NCI-H774 (cell line): ENCODE data around the gene CCDC71.
A peak's percentile ranks its signal among the peaks of the same experiment; 100 is the strongest.

Source experiments
- DNase-seq: peaks from one replicate; lab custom pipeline; 2025; lab: John Stamatoyannopoulos, UW

The CCDC71 gene

GRCh38 chr3:49170744-49171118, 4.6 kb upstream of the CCDC71 start:
- no peak for DNase-seq

DNA sequence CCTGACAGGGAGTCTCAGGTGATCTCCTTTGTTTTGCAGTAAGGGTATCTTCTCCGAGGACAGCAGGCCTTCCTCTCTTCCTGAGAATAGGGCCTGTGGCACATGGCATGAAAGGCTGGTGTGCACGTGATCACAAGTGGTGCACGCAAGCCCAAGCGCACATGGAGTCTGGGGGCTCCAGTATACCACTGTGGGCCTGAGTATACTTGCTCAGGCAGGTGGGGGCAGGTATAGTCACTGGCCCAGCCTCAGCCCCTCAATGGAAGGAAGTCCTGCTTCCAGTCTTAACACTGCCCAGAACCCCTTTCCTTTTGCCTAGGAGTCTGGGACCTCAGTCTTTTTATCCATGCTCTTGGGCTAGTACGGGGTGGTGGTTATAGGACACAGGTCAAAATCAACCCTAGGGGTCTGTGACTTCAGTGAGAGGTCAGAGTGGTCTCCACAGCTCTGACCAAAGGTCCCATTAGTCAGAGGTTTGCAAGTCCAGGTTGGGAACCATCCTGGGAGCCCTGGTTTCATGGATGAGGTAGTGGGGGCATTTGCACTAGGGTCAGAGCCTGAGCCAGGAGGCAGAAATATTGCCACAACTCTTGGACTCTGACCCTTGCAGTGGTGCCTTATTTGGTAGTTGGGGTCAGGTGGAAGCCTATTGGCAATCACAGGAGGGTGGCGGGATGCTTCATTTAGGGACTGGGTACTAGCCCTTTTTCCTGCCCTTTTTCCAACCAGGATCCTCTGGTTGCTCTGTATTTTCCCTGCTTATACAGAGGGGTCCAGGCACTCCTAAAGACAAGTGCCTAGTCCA, 823 bp upstream of the CCDC71 start:
- DNase-seq = no peak

DNA sequence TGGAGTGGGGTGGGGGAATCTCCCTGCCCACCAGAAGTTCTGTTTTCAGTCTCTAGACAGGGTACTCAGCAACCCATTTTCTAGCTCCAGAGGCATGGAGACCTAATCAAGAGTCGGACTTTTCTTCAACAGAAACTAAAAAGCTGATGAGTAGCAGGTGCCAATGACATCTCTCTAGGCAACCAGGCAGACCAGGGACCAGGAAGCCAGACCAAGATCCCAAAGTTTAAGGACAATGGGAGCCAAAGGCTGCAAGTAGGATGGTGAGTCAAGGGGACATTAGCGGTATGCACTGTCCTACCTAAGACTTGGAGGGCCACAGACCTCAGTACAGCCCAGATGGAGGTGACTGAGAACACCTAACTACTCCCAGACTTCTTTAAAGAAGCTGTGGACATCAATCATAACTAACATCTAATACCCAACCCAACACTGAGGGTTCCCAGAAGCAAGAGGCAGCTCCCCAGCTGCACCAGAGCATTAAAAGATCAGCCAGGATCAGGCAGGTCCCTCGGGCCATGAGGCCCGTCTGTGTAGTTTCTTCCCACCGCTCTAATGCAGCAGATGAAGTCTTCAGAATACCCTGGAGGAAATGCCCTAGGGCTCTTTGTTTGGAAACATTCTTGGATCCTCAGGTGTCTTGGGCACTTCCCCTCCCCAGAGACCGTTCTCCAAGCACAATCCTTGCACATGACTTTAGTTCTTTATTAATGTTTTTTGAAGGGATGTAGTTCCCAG, 979 bp downstream of the CCDC71 start:
- DNase-seq = no peak

GRCh38 chr3:49163609-49164008, 2.5 kb downstream of the CCDC71 start:
- no peak for DNase-seq

DNA sequence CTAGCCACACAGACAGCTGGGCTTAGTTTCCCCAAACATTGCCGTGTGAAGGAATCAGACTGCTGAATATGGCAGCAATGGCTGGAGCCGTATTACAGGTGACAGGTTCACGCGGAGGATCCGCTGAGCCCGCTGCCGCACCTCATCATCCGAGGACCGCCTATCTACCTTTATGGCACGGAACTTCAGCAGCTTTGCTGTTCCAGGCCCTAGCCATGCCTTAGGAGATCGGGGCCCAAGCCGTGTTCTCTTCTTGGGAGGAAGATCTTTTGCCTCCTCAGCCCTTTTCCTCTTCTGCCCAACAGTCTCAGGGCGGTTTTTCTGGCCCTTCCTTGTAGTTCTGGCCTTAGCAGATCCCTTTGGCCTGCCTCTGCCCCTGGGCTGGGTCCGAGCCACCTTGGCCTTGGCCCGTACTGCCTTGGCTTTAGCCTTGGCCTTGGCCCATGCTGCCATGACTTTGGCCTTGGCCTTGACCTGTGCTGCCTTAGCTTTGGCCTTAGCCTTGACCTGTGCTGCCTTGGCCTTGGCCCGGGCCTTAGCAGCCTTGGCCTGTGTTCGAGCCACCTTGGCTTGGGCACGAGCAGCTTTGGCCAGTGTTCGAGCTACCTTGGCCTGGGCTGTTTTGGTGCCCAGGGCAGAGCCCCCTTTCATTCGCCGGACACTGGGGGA, 3.2 kb downstream of the CCDC71 start:
- DNase-seq = no peak

GRCh38 chr3:49161808-49162530, 4.2 kb downstream of the CCDC71 start:
- DNase-seq = no peak

DNA sequence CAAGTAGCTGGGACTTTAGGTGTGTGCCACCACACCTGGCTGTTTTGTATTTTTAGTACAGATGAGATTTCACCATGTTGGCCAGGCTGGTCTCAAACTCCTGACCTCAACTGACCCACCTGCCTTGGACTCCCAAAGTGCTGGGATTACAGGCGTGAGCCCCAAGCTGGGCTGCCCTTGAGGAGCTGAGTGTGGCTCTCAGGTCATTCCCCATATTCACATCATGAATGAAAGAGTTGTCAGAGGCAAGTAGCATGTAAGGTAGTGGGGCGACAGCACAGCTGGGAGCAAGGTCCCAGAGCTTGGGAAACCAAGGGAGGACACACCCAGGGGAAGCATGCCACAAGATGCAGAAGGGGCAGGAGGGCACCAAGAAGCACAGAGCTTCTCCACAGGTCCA, 4.9 kb downstream of the CCDC71 start:
- no peak for DNase-seq

- DNase-seq = no peak
These were observed 7.3 kb downstream of the CCDC71 start for GRCh38 chr3:49158792-49159191.

DNA sequence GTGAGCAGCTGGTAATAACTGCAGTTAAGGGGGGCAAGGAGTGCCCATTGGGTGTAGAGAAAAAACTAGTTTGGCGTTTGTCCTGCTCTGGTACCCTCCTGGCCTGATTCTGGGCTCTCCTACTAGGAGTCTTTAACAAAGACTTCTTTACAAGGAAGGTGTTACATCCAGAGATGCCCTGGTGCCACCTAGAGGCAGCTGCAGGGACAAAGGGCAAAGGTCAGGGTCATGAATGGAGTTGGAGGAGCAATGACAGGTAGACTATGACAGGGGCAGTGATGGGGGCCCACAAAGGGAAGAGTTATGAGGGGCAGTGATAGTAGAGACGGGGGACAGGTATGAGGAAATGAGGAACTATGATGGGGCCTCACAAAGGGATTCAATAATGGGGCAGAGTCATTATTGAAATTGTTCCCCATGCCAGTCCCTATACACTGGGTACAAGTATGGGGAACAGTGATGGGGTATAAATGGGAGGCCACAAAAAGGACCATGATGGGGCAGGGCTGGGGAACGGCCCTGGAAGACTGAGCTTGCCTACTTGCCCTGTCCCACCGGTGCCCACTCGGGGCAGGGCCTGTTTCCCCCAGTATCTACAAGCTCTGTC, 7.9 kb downstream of the CCDC71 start:
- no peak for DNase-seq

- DNase-seq = no peak
These were observed 8.8 kb downstream of the CCDC71 start for GRCh38 chr3:49157289-49157688.

GRCh38 chr3:49153349-49153912, 12.7 kb downstream of the CCDC71 start:
- no peak for DNase-seq

- no peak for DNase-seq
These were observed 14.5 kb downstream of the CCDC71 start for GRCh38 chr3:49151610-49152009.

- no peak for DNase-seq
These were observed 18.0 kb downstream of the CCDC71 start for GRCh38 chr3:49148159-49148558.

DNA sequence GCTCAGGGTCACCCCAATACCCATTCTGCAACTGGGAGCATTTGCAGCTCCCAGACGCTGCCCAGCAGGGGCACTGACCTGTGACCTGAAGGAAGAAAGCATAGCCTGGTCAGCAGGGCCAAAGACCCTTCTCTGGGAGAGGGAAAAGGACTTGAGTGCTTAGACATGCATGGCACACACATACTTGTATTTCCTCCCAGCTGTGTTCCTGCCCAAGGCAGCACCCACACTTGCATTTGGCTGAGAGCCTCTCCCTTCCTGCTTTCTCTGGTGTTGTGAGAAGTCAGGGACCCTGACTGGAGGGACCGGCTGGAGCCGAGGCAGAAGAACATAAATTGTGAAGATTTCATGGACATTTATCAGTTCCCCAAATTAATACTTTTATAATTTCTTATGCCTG, 26.1 kb downstream of the CCDC71 start:
- no peak for DNase-seq

DNA sequence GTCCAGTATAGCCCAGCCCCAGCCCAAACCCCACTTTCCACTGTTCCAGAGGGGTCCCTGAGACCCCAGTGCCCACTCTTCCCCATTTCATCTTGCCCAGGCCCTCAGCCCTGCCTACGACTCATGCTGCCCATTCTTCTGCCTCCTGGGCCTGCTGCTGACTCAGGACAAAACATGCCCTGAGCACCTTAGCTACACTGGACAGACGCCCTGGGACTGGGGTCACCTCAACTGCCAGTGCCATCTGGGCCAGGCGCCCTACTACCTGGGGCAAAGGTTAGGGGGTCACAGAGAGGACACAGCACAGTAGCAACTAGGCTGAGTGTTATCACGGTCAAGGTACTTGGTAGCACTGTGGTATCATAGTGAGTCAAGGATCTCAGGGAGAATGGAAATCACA, 30.6 kb downstream of the CCDC71 start:
- DNase-seq = no peak

DNA sequence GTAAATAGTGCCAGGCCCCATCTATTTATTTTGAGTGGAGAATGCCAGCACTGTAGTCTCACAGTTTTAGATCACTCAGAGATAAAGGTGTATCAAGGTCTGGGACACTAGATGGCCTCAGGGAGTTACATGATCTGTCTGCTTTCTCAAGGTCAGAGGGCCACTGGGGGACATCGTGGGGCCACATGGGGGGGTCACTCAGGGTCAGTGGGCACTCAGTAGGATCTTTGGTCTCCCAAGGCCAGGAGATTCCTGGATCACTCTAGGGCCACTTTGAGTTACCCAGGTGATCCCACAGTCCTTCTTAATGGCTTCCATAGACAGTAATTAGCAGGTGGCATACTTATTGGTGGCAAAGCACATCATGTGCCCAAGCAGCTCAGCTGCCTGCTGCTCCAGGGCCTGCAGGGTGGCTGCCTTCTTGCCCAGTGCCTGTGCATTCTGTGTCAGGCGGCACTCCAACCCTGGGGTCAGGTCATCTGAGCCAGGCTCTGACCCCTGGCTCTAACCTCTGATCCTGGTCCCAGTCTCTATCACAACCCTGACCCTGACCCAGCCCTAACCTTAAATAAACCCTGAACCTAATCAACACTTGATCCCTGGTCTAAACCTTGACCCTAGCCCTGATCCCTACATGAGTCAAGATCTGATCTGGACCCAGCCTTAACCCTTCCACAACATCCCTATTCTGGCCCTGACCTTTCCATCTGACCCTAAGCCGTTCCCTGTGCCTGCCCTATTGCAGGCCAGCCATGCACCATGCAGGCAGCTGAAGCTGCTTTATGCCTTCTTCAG, 31.5 kb downstream of the CCDC71 start:
- no peak for DNase-seq

GRCh38 chr3:49133226-49133951, 32.7 kb downstream of the CCDC71 start:
- peak; percentile 29 for DNase-seq

DNA sequence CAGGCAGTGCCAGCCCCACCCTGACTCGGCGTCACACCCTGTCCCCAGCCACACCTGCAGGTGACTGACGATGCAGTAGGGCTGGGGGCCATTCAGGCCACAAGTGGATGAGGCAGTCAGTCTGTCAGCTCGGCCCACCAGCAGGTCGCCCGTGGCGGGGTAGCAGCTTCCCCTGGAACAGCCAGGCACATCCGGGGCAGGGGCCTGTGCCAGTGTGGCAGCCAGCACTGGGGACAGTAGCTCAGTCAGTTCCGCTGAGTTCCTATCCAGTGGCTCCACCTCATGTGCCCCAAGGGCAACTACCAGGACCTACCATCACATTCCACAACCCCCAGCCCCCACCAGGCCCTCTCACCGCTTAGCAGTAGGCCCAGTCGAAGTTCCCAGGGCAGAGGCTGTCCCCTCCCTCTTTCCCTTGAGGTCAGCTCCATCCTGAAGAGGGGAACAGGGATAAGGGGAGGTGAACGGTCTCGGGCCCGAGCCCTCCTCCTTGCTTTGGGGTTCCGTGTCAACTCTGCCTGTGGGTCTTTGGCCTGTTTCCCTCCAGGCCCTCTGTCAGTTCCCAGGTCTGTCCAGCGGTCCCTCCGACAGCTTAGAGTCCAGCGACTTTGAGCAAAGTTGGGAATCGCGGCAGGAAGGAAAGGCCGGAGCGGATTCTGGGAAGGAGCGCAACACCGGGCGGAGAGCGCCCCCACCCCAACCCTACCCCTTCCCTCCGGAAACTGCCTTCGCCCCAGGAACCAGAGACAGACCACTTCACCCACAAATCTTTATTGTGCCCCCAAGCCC, 33.5 kb downstream of the CCDC71 start, which contains the start of gene LAMB2:
TSS of gene LAMB2 (minus strand) at position 614 of the 789 bp plus-strand sequence. CDS start at position 431, 183 bp downstream.
- DNase-seq = no peak

- no peak for DNase-seq
These were observed 34.1 kb downstream of the CCDC71 start for GRCh38 chr3:49132073-49132436.
